ENCODE results near the gene NIPAL4.

- TF ChIP-seq CTCF (IDR thresholded peaks at IDR 0.05) (no peak), POLR2A (IDR thresholded peaks at IDR 0.05) (no peak), POLR2AphosphoS5 (IDR thresholded peaks at IDR 0.05) (no peak)
These were observed 17.9 kb downstream of the NIPAL4 start for GRCh38 chr5:157477814-157478494.
